Chondrocyte (in vitro differentiated cells): ENCODE data around the gene VSIR. TPM values are rescaled to one million over a fixed set of nuclear protein-coding genes. Genes with fewer than 3 reads are reported as not detected.

Experiments
- DNase-seq: peaks from one replicate; pipeline ENCODE4 v3.0.0; 2021; ENCODE audit warnings: mixed read lengths, low spot score
- H3K27ac Mint-ChIP-seq: one replicate; pipeline ENCODE4 v1.8.0; 2021; ENCODE audit warnings: mild to moderate bottlenecking, moderate library complexity, mixed read lengths; ENCODE audit not compliant: unreplicated experiment
- H3K27me3 Mint-ChIP-seq: 2 replicates; pipeline ENCODE4 v1.8.0; 2021; ENCODE audit warnings: low read depth, mixed read lengths
- H3K36me3 Mint-ChIP-seq: 2 replicates; pipeline ENCODE4 v1.8.0; 2021; ENCODE audit warnings: low read depth, mixed read lengths
- H3K4me1 Mint-ChIP-seq: 2 replicates; pipeline ENCODE4 v1.8.0; 2021; ENCODE audit warnings: low read depth, mild to moderate bottlenecking, mixed read lengths
- H3K4me3 Mint-ChIP-seq: one replicate; pipeline ENCODE4 v1.8.0; 2021; ENCODE audit warnings: mild to moderate bottlenecking, moderate library complexity, mixed read lengths; ENCODE audit not compliant: unreplicated experiment
- H3K9me3 Mint-ChIP-seq: 2 replicates; pipeline ENCODE4 v1.8.0; 2021; ENCODE audit warnings: low read depth, mixed read lengths
- total RNA-seq: library from RNA; stranded (reverse); gene quantifications from 3 replicates; pipeline ENCODE4 v1.2.1, GENCODE V29; 2021
- TF ChIP-seq, protein P1 (sequence below): fragments of 200-600 bp; sonication (generic); IDR thresholded peaks from 2 replicates; pipeline ENCODE4 v1.5.0; 2021; ENCODE audit warnings: antibody characterized with exemption, mild to moderate bottlenecking, moderate library complexity

Gene VSIR
- total RNA-seq, 1 donor from 2014 or later = 1.3 TPM

DNA sequence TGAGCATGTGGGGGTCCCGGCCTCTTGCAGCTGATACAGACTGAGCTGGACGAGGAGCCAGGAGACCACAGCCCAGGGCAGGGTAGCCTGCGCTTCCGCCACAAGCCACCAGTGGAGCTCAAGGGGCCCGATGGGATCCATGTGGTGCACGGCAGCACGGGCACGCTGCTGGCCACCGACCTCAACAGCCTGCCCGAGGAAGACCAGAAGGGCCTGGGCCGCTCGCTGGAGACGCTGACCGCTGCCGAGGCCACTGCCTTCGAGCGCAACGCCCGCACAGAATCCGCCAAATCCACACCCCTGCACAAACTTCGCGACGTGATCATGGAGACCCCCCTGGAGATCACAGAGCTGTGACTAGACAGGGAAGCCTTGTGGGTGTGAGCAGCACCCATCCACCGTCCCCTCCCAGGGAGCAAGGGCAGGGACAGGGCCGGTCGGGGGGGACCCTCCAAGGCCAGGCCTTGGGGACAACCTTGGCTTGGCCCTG is 41.6 kb upstream of the VSIR start:
- DNase-seq = no peak
- H3K36me3 Mint-ChIP-seq = peaks cover 35% of the 10 kb centered on the region
- no peak overlapping the region for H3K4me3 Mint-ChIP-seq
- no peaks in the 10 kb centered on the region for H3K9me3 Mint-ChIP-seq
- no peak overlapping the region for H3K27ac Mint-ChIP-seq
- TF ChIP-seq, protein P1, sequence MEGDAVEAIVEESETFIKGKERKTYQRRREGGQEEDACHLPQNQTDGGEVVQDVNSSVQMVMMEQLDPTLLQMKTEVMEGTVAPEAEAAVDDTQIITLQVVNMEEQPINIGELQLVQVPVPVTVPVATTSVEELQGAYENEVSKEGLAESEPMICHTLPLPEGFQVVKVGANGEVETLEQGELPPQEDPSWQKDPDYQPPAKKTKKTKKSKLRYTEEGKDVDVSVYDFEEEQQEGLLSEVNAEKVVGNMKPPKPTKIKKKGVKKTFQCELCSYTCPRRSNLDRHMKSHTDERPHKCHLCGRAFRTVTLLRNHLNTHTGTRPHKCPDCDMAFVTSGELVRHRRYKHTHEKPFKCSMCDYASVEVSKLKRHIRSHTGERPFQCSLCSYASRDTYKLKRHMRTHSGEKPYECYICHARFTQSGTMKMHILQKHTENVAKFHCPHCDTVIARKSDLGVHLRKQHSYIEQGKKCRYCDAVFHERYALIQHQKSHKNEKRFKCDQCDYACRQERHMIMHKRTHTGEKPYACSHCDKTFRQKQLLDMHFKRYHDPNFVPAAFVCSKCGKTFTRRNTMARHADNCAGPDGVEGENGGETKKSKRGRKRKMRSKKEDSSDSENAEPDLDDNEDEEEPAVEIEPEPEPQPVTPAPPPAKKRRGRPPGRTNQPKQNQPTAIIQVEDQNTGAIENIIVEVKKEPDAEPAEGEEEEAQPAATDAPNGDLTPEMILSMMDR = no peak
- no peaks in the 10 kb centered on the region for H3K4me1 Mint-ChIP-seq
- H3K27me3 Mint-ChIP-seq = no peaks in the 10 kb centered on the region

DNA sequence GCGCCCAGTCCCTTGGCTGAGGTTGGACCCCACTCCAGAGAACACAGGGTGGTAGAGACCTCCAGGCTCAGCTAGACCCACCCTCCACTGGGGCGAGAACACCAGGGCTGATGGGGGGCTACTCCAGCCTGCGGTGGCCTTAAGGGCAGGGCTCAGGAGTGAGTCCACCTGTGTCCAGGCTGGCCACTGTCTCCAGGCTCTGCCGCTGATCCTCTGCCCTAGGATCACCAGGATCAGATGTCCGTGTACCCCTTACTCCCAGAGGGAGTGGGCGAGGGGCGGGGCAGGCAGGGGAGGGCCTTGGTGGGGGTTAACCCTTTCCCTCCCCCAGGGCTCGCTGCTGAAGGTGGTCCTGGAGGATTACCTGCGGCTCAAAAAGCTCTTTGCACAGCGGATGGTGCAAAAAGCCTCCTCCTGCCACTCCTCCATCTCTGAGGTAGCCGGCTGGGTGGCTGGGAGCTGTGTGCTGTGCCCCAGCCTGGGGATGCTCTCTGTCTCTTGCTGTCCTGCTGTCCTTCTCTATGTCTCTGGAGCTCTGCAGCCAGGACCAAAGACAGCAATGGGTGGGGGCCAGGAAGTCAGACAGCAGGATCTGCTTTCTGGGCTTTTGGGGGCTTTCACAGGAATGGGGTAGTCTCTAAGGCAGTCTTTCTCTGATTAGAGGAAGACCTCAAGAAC is 39.7 kb upstream of the VSIR start:
- no peak for DNase-seq
- Mint-ChIP-seq H3K4me3 (no peak overlapping the region), H3K27me3 (peaks cover 6% of the 10 kb centered on the region), H3K27ac (no peak overlapping the region), H3K4me1 (no peaks in the 10 kb centered on the region), H3K9me3 (no peaks in the 10 kb centered on the region), H3K36me3 (peaks cover 22% of the 10 kb centered on the region)
- TF ChIP-seq, protein P1 = no peak

- DNase-seq = no peak
- H3K27ac Mint-ChIP-seq = no peak overlapping the region
- H3K4me1 Mint-ChIP-seq = no peaks in the 10 kb centered on the region
- H3K4me3 Mint-ChIP-seq = no peak overlapping the region
- H3K36me3 Mint-ChIP-seq = peaks cover 19% of the 10 kb centered on the region
- H3K9me3 Mint-ChIP-seq = no peaks in the 10 kb centered on the region
- peaks cover 10% of the 10 kb centered on the region for H3K27me3 Mint-ChIP-seq
- TF ChIP-seq, protein P1 = peak; percentile 83
These were observed 38.9 kb upstream of the VSIR start for GRCh38 chr10:71812016-71812912.

GRCh38 chr10:71811351-71811750 is 38.0 kb upstream of the VSIR start:
- TF ChIP-seq, protein P1 = no peak
- Mint-ChIP-seq H3K27ac (no peak overlapping the region), H3K4me3 (no peak overlapping the region), H3K4me1 (no peaks in the 10 kb centered on the region), H3K27me3 (peaks cover 12% of the 10 kb centered on the region), H3K36me3 (peaks cover 12% of the 10 kb centered on the region), H3K9me3 (no peaks in the 10 kb centered on the region)
- DNase-seq = no peak

GRCh38 chr10:71810048-71810750 is 36.9 kb upstream of the VSIR start:
- peaks cover 18% of the 10 kb centered on the region for H3K27me3 Mint-ChIP-seq
- DNase-seq = no peak
- peaks cover 6% of the 10 kb centered on the region for H3K36me3 Mint-ChIP-seq
- no peak overlapping the region for H3K27ac Mint-ChIP-seq
- H3K9me3 Mint-ChIP-seq = no peaks in the 10 kb centered on the region
- TF ChIP-seq, protein P1 = no peak
- no peak overlapping the region for H3K4me3 Mint-ChIP-seq
- H3K4me1 Mint-ChIP-seq = no peaks in the 10 kb centered on the region
